Endodermal cell (in vitro differentiated cells): Measurements from ENCODE around the gene PROB1. TPM values are rescaled to one million over a fixed set of nuclear protein-coding genes. Genes with fewer than 3 reads are reported as not detected.

Experiments used
- DNase-seq: peaks from one replicate; pipeline ENCODE4 v3.0.0-alpha.2; 2017
- H3K27ac ChIP-seq: 2 replicates; pipeline ENCODE4 v1.5.1; 2013; ENCODE audit warnings: mild to moderate bottlenecking, low read depth, low read length, moderate library complexity
- H3K27me3 ChIP-seq: 2 replicates; pipeline ENCODE4 v1.6.1; 2013; ENCODE audit warnings: mild to moderate bottlenecking, low read length, moderate library complexity; ENCODE audit not compliant: insufficient read depth, control insufficient read depth, poor library complexity, severe bottlenecking
- H3K36me3 ChIP-seq: 2 replicates; pipeline ENCODE4 v1.7.0; 2013; ENCODE audit warnings: mild to moderate bottlenecking, low read length, moderate library complexity; ENCODE audit not compliant: control insufficient read depth, insufficient read depth
- H3K4me1 ChIP-seq: one replicate; pipeline ENCODE4 v1.7.0; 2013; ENCODE audit warnings: low read length; ENCODE audit not compliant: control insufficient read depth, insufficient read depth
- H3K4me3 ChIP-seq: 2 replicates; pipeline ENCODE4 v1.5.1; 2013; ENCODE audit warnings: mild to moderate bottlenecking, low read length, moderate library complexity
- H3K9ac ChIP-seq: 2 replicates; pipeline ENCODE4 v1.6.1; 2013; ENCODE audit warnings: mild to moderate bottlenecking, low read length, moderate library complexity; ENCODE audit not compliant: poor library complexity, severe bottlenecking; ENCODE audit errors: extremely low read depth
- H3K9me3 ChIP-seq: 2 replicates; pipeline ENCODE4 v1.6.1; 2013; ENCODE audit warnings: mild to moderate bottlenecking, low read length, moderate library complexity; ENCODE audit not compliant: control insufficient read depth
- H3K27ac Mint-ChIP-seq: 2 replicates; pipeline ENCODE4 v1.8.0; 2020; ENCODE audit warnings: mixed read lengths
- H3K27me3 Mint-ChIP-seq: 2 replicates; pipeline ENCODE4 v1.8.0; 2021; ENCODE audit warnings: mild to moderate bottlenecking, mixed read lengths; ENCODE audit not compliant: insufficient read depth
- H3K36me3 Mint-ChIP-seq: 2 replicates; pipeline ENCODE4 v1.8.0; 2020; ENCODE audit warnings: low read depth, mixed read lengths
- H3K4me1 Mint-ChIP-seq: 2 replicates; pipeline ENCODE4 v1.8.0; 2020; ENCODE audit warnings: mixed read lengths
- H3K4me3 Mint-ChIP-seq: 2 replicates; pipeline ENCODE4 v1.8.0; 2020; ENCODE audit warnings: mild to moderate bottlenecking, moderate library complexity, mixed read lengths
- H3K9me3 Mint-ChIP-seq: 2 replicates; pipeline ENCODE4 v1.8.0; 2020; ENCODE audit warnings: mild to moderate bottlenecking, mixed read lengths
- CTCF ChIP-seq: fragments of 200-600 bp; sonication (generic); conservative IDR thresholded peaks from 2 replicates; pipeline ENCODE4 v1.5.0; 2021; ENCODE audit warnings: antibody characterized with exemption, mild to moderate bottlenecking
- WGBS, 2 experiments: methylation state at CpG; one replicate each; pipeline versions ENCODE4 v1.1.5 to v1.1.7; 2013; ENCODE audit warnings: missing lambda C conversion rate in 2 of 2, mixed read lengths in 1 of 2; ENCODE audit not compliant: insufficient coverage in 1 of 2, insufficient read length in 1 of 2; 5-methylcytosine and 5-hydroxymethylcytosine counted together
- total RNA-seq, 2 donors: library from RNA; stranded (reverse); fragmentation: NEBNext Ultra II Directional in 1 of 2; extraction: Animal tissue kit (Norgen Biotek cat#: 25700) in 1 of 2; gene quantifications; 2 replicates in 1 of 2; 3 replicates in 1 of 2; pipeline ENCODE4 v1.2.1, GENCODE V29; 2021

The PROB1 gene
- total RNA-seq, 2 donors from 2014 or later: 4.8 to 6.6 TPM

DNA sequence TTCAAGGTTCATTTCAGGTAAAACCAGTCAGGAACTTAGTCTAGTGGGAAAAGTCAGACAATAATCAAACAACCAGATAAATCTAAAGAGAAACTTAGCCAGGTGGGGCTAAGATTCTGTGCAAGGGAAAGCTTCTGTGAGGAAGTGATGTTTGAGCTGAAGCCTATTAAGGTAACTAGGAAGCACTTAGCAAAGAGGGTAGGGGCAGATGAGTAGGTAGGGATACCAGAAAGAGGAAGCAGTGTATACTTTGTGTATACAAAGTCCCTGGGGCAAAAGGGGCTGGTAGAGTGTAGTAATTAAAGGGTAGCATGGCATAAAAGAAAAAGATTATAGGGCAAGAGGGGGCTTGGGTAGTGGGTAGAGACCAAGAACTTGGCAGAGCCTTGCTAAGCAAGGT is 12.6 kb upstream of the PROB1 start:
- no peak for TF ChIP-seq CTCF
- Histone ChIP-seq H3K9me3 (no peaks in the 10 kb centered on the region), H3K36me3 (peaks cover 5% of the 10 kb centered on the region), H3K9ac (no peak overlapping the region), H3K27me3 (no peaks in the 10 kb centered on the region), H3K4me1 (peaks cover 11% of the 10 kb centered on the region), H3K4me3 (no peak overlapping the region), H3K27ac (no peak overlapping the region)
- no peak for DNase-seq
- Mint-ChIP-seq H3K27me3 (no peaks in the 10 kb centered on the region), H3K4me1 (peaks cover 17% of the 10 kb centered on the region), H3K4me3 (no peak overlapping the region), H3K36me3 (peaks cover 1% of the 10 kb centered on the region), H3K27ac (no peak overlapping the region), H3K9me3 (no peaks in the 10 kb centered on the region)

- H3K4me1 ChIP-seq: peaks cover 11% of the 10 kb centered on the region
- H3K4me3 ChIP-seq: no peak overlapping the region
- H3K36me3 Mint-ChIP-seq: no peaks in the 10 kb centered on the region
- H3K27ac ChIP-seq: no peak overlapping the region
- peaks cover 5% of the 10 kb centered on the region for H3K36me3 ChIP-seq
- no peak overlapping the region for H3K4me3 Mint-ChIP-seq
- no peak overlapping the region for H3K9ac ChIP-seq
- no peaks in the 10 kb centered on the region for H3K27me3 Mint-ChIP-seq
- DNase-seq: no peak
- H3K9me3 Mint-ChIP-seq: no peaks in the 10 kb centered on the region
- no peaks in the 10 kb centered on the region for H3K9me3 ChIP-seq
- H3K4me1 Mint-ChIP-seq: peaks cover 17% of the 10 kb centered on the region
- TF ChIP-seq CTCF: no peak
- WGBS, 2 experiments: 92 to 97% methylated on average over 2 of the region's 2 CpGs
- no peak overlapping the region for H3K27ac Mint-ChIP-seq
- H3K27me3 ChIP-seq: no peaks in the 10 kb centered on the region
These were observed 12.1 kb upstream of the PROB1 start for GRCh38 chr5:139406963-139407362.

DNA sequence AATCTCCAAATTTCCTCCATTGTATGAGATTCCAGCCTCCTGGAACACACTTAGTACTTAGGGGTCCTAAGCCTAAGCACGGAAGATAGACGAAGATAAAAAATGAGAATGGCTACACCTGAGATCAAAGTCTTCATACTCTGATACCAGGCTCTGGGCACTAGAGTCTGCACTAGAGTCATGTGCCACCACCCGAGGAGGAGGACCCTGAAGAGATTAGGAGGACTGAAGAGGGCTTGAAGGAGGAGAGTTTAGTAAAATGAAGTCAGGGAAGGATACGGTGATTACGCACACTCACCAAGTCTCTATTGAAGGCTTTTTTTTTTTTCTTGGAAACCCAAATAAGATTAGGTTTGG is 9.6 kb upstream of the PROB1 start:
- Histone ChIP-seq H3K9me3 (no peaks in the 10 kb centered on the region), H3K4me1 (peaks cover 11% of the 10 kb centered on the region), H3K27ac (peak overlapping the region; percentile 96), H3K36me3 (no peaks in the 10 kb centered on the region), H3K27me3 (no peaks in the 10 kb centered on the region), H3K4me3 (peak overlapping the region; percentile 93), H3K9ac (peak overlapping the region; percentile 58)
- DNase-seq: no peak
- WGBS, 2 experiments: 81 to 82% methylated on average over 3 to 5 of the region's 5 CpGs
- Mint-ChIP-seq H3K27ac (peak overlapping the region; percentile 100), H3K36me3 (peaks cover 6% of the 10 kb centered on the region), H3K4me1 (peaks cover 14% of the 10 kb centered on the region), H3K9me3 (no peaks in the 10 kb centered on the region), H3K27me3 (no peaks in the 10 kb centered on the region), H3K4me3 (peak overlapping the region; percentile 91)
- TF ChIP-seq CTCF: no peak
